Stimulated activated CD8-positive, alpha-beta memory T cell treated with anti-CD3 and anti-CD28 coated beads, Interleukin-7, amount 100 ng/mL, for 48 hours (primary cell): ENCODE results near the gene IMP4.

Experiments used
- DNase-seq, 2 donors: peaks; one replicate each; pipeline ENCODE4 v3.0.0-alpha.2; 2020; ENCODE audit warnings: low read depth in 1 of 2; ENCODE audit errors: extremely low read depth in 1 of 2

IMP4 gene

GRCh38 chr2:130393318-130393910, 50.7 kb downstream of the IMP4 start:
- no peak for DNase-seq
